OCI-LY1 (cell line): ENCODE measurements around the gene SNRNP200.
A peak's percentile ranks its signal among the peaks of the same experiment; 100 is the strongest.

Source experiments
- H2AFZ ChIP-seq: fragments of 200-600 bp; sonication (generic), shearing (Covaris generic); 2 replicates; pipeline ENCODE4 v1.6.0; 2014; ENCODE audit warnings: antibody characterized with exemption, mild to moderate bottlenecking, low read length
- H3F3A ChIP-seq: fragments of 200-600 bp; sonication (generic), shearing (Covaris generic); 2 replicates; pipeline ENCODE4 v1.6.0; 2014; ENCODE audit warnings: mild to moderate bottlenecking, antibody characterized with exemption, low read length, moderate library complexity; ENCODE audit not compliant: insufficient read depth
- H3K27ac ChIP-seq: fragments of 200-600 bp; sonication (generic); 2 replicates; pipeline ENCODE4 v1.5.1; 2014; ENCODE audit warnings: low read length, mixed run types, mild to moderate bottlenecking, low read depth; ENCODE audit not compliant: poor library complexity, severe bottlenecking
- H3K27me3 ChIP-seq: fragments of 200-600 bp; sonication (generic); 2 replicates; pipeline ENCODE4 v1.6.0; 2014; ENCODE audit warnings: antibody characterized with exemption, mild to moderate bottlenecking, low read length, moderate library complexity; ENCODE audit not compliant: insufficient read depth
- H3K36me3 ChIP-seq: fragments of 200-600 bp; sonication (generic); 2 replicates; pipeline ENCODE4 v1.6.1; 2014; ENCODE audit warnings: mild to moderate bottlenecking, antibody characterized with exemption, low read length, moderate library complexity, mixed read lengths; ENCODE audit not compliant: insufficient read depth
- H3K4me1 ChIP-seq: fragments of 200-600 bp; sonication (generic); 2 replicates; pipeline ENCODE4 v1.5.1; 2014; ENCODE audit warnings: mild to moderate bottlenecking, low read length, moderate library complexity; ENCODE audit not compliant: insufficient read depth, severe bottlenecking
- H3K4me2 ChIP-seq: fragments of 200-600 bp; sonication (generic), shearing (Covaris generic); 2 replicates; pipeline ENCODE4 v1.6.1; 2014; ENCODE audit warnings: low read length
- H3K4me3 ChIP-seq: fragments of 200-600 bp; sonication (generic); 2 replicates; pipeline ENCODE4 v1.5.1; 2014; ENCODE audit warnings: low read length, low read depth, mild to moderate bottlenecking, mixed read lengths; ENCODE audit not compliant: poor library complexity, severe bottlenecking
- H3K79me2 ChIP-seq: fragments of 200-600 bp; shearing (Covaris generic); 2 replicates; pipeline ENCODE4 v1.6.1; 2016; ENCODE audit warnings: mixed run types, low read length, mixed read lengths; ENCODE audit not compliant: insufficient read depth
- H3K9ac ChIP-seq: fragments of 200-600 bp; sonication (generic), shearing (Covaris generic); 2 replicates; pipeline ENCODE4 v1.6.1; 2014; ENCODE audit warnings: mild to moderate bottlenecking, low read length, mixed read lengths
- H3K9me2 ChIP-seq: fragments of 200-600 bp; sonication (generic), shearing (Covaris generic); 2 replicates; pipeline ENCODE4 v1.6.1; 2014; ENCODE audit warnings: low read depth, mild to moderate bottlenecking, low read length, mixed read lengths
- H3K9me3 ChIP-seq: fragments of 200-600 bp; shearing (Covaris generic); 2 replicates; pipeline ENCODE4 v1.6.1; 2014; ENCODE audit warnings: low read length, mixed read lengths
- H4K20me1 ChIP-seq: fragments of 200-600 bp; sonication (generic), shearing (Covaris generic); 2 replicates; pipeline ENCODE4 v1.6.0; 2016; ENCODE audit warnings: mild to moderate bottlenecking, low read length; ENCODE audit not compliant: insufficient read depth
- EZH2 ChIP-seq: fragments of 200-600 bp; sonication (generic), shearing (Covaris generic); IDR thresholded peaks from 2 replicates; pipeline ENCODE4 v1.8.0; 2017; ENCODE audit warnings: borderline replicate concordance, mixed run types, mild to moderate bottlenecking, antibody characterized with exemption, low read length, moderate library complexity, mixed read lengths
- TF ChIP-seq, protein P1 (sequence below): fragments of 200-600 bp; sonication (generic), shearing (Covaris generic); IDR thresholded peaks from 2 replicates; pipeline ENCODE4 v1.5.1; 2017; ENCODE audit warnings: mild to moderate bottlenecking, antibody characterized with exemption, low read length, moderate library complexity, mixed read lengths

Gene SNRNP200

DNA sequence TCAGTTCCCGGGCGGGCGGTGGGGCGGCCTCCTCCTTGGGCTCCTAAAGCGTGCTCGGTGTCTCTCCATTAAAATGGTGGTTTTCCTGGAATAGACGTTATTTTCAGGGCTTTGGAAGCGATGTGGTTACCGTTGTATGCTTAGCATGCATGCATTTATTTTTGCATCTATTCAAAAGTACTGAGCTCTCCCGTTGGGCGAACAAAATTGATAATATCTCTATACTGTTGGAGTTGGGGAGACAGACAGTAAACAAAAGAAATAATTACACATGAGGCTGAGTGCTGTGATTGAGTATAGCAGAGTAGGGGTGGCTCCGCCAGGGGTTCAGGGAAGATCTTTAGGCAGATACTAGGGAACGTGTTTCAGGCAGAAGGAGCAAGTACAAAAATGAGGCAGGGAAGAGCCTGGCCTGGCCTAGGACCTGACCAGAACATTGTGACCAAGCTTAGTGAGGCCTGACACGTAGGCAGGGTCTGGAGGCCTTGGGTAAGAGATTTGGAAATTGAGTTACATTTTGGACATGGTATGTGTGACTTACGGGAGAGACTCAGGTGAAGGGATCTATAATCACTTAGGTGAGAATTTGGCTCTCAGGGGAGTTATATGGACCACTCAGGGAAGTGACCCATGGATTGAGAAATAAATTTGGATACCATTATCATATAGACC, 30.9 kb upstream of the SNRNP200 start:
- Histone ChIP-seq H3K27me3 (no peaks in the 10 kb centered on the region), H3F3A (0 out of 2 replicates have a peak, but pooled peaks cover 5% of the 10 kb centered on the region), H3K36me3 (peaks cover 13% of the 10 kb centered on the region; the same call in 1 of the 2 replicates), H3K9me2 (no peaks in the 10 kb centered on the region), H3K79me2 (peaks cover 50% of the 10 kb centered on the region), H4K20me1 (no peaks in the 10 kb centered on the region), H2AFZ (no peak overlapping the region), H3K9me3 (no peaks in the 10 kb centered on the region), H3K4me3 (peak overlapping the region; percentile 88), H3K27ac (peak overlapping the region; percentile 79), H3K9ac (peak overlapping the region; percentile 95), H3K4me2 (peak overlapping the region; percentile 92), H3K4me1 (peaks cover 33% of the 10 kb centered on the region)
- TF ChIP-seq EZH2: no peak
- TF ChIP-seq, protein P1, sequence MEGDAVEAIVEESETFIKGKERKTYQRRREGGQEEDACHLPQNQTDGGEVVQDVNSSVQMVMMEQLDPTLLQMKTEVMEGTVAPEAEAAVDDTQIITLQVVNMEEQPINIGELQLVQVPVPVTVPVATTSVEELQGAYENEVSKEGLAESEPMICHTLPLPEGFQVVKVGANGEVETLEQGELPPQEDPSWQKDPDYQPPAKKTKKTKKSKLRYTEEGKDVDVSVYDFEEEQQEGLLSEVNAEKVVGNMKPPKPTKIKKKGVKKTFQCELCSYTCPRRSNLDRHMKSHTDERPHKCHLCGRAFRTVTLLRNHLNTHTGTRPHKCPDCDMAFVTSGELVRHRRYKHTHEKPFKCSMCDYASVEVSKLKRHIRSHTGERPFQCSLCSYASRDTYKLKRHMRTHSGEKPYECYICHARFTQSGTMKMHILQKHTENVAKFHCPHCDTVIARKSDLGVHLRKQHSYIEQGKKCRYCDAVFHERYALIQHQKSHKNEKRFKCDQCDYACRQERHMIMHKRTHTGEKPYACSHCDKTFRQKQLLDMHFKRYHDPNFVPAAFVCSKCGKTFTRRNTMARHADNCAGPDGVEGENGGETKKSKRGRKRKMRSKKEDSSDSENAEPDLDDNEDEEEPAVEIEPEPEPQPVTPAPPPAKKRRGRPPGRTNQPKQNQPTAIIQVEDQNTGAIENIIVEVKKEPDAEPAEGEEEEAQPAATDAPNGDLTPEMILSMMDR: no peak

DNA sequence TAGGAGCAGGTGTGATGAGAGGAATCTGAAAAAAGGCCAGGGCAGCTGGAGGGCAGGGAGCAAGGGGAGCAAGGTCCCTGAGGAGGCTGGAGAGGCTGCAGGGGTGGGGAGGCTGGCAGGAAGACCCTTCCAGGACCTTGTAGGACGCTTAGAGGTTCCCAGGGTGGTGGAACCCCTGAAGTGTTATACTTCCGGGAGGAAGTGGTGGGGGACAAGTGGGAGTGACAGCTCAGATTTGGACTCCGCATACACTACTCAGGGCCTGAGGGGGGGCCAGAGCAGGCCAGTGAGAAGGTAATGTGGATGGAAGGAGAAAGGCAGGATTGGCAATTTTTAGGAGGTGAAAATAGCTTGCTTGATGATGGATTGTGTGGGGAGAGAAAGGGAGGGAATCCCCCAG, 28.4 kb upstream of the SNRNP200 start:
- peaks cover 32% of the 10 kb centered on the region for H3K79me2 ChIP-seq
- H3K9me2 ChIP-seq: no peaks in the 10 kb centered on the region
- H4K20me1 ChIP-seq: no peaks in the 10 kb centered on the region
- no peaks in the 10 kb centered on the region for H3K9me3 ChIP-seq
- H3F3A ChIP-seq: 0 out of 2 replicates have a peak, but pooled peaks cover 5% of the 10 kb centered on the region
- peak overlapping the region; percentile 9 for H3K27ac ChIP-seq
- no peak overlapping the region for H2AFZ ChIP-seq
- peaks cover 33% of the 10 kb centered on the region for H3K4me1 ChIP-seq
- no peak overlapping the region for H3K4me3 ChIP-seq
- peaks cover 21% of the 10 kb centered on the region for H3K36me3 ChIP-seq
- peak overlapping the region; percentile 0; the same call in 1 of the 2 replicates for H3K9ac ChIP-seq
- no peaks in the 10 kb centered on the region for H3K27me3 ChIP-seq
- H3K4me2 ChIP-seq: peak overlapping the region; percentile 31
- TF ChIP-seq EZH2: no peak
- TF ChIP-seq, protein P1: no peak

DNA sequence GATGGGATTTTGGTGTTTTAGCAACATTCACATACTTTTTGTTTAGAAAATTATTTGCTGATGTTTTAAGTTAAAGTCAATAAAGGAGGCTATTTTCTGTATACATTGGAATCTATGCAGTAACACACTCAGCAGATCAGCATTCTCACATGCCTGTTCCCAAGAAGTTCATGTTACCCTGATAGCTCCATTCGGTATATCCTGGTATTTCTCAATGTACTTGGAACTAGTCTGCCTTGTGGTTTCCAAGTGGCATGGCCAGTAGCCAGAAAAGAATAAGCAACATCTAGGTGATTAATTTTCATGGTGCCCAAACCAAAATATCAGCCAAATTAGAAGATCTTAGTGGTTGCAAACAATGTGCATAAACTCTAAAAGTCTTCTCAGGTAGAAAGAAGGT, 25.1 kb upstream of the SNRNP200 start:
- no peaks in the 10 kb centered on the region for H4K20me1 ChIP-seq
- no peak overlapping the region for H3K4me3 ChIP-seq
- H2AFZ ChIP-seq: no peak overlapping the region
- H3K4me1 ChIP-seq: peaks cover 26% of the 10 kb centered on the region
- no peak overlapping the region for H3K9ac ChIP-seq
- H3K36me3 ChIP-seq: peaks cover 39% of the 10 kb centered on the region
- H3F3A ChIP-seq: 0 out of 2 replicates have a peak, but pooled peaks cover 5% of the 10 kb centered on the region
- H3K4me2 ChIP-seq: no peak overlapping the region
- H3K9me3 ChIP-seq: no peaks in the 10 kb centered on the region
- TF ChIP-seq, protein P1: no peak
- TF ChIP-seq EZH2: no peak
- H3K79me2 ChIP-seq: 0 out of 2 replicates have a peak, but pooled peaks cover 9% of the 10 kb centered on the region
- no peaks in the 10 kb centered on the region for H3K27me3 ChIP-seq
- H3K27ac ChIP-seq: no peak overlapping the region
- no peaks in the 10 kb centered on the region for H3K9me2 ChIP-seq
